NCI-H1105 treated with DMSO at 0.1 percent for 48 hours (cell line): Measurements from ENCODE around the gene RNF151.
"Not testable (repeated sequence)": the region's sequence is repeated elsewhere in the genome, so short reads cannot be mapped to it uniquely, and the experiment has no call there.

Experiments
- DNase-seq: peaks from one replicate; lab custom pipeline; 2025; lab: John Stamatoyannopoulos, UW

RNF151 gene

GRCh38 chr16:1939833-1940232, 26.8 kb upstream of the RNF151 start:
- not testable (repeated sequence) for DNase-seq

- DNase-seq: no peak
These were observed 26.1 kb upstream of the RNF151 start for GRCh38 chr16:1940273-1941161.

GRCh38 chr16:1941162-1942046, 25.3 kb upstream of the RNF151 start:
- no peak for DNase-seq

- DNase-seq: no peak
These were observed 24.4 kb upstream of the RNF151 start for GRCh38 chr16:1942047-1942809.

- DNase-seq: peak; percentile 90
These were observed 23.6 kb upstream of the RNF151 start, which contains the start of gene MSRB1 for GRCh38 chr16:1942810-1943726. TSS of gene MSRB1 (minus strand) at chr16:1943199. CDS start at chr16:1943156, 43 bp downstream.

- DNase-seq: no peak
These were observed 21.9 kb upstream of the RNF151 start for GRCh38 chr16:1944612-1945199.

GRCh38 chr16:1945559-1946391, 20.9 kb upstream of the RNF151 start:
- DNase-seq: no peak

GRCh38 chr16:1946495-1947368, 19.9 kb upstream of the RNF151 start:
- DNase-seq: no peak

GRCh38 chr16:1947369-1947670, 19.3 kb upstream of the RNF151 start:
- DNase-seq: no peak

- DNase-seq: no peak
These were observed 17.1 kb upstream of the RNF151 start for GRCh38 chr16:1949507-1949906.

GRCh38 chr16:1950047-1950446, 16.6 kb upstream of the RNF151 start:
- no peak for DNase-seq

- DNase-seq: no peak
These were observed 16.1 kb upstream of the RNF151 start for GRCh38 chr16:1950559-1950958.

- no peak for DNase-seq
These were observed 12.9 kb upstream of the RNF151 start for GRCh38 chr16:1953734-1954133.

GRCh38 chr16:1957434-1958142, 9.1 kb upstream of the RNF151 start:
- not testable (repeated sequence) for DNase-seq

- not testable (repeated sequence) for DNase-seq
These were observed 8.5 kb upstream of the RNF151 start for GRCh38 chr16:1958143-1958491.

- DNase-seq: no peak
These were observed 7.9 kb upstream of the RNF151 start for GRCh38 chr16:1958715-1959268.

- peak; percentile 64 for DNase-seq
These were observed 7.2 kb upstream of the RNF151 start, which contains the start of gene NDUFB10 for GRCh38 chr16:1959269-1960039. TSS of gene NDUFB10 (plus strand) at chr16:1959538. CDS start at chr16:1959625, 87 bp downstream.
